Neural progenitor cell (in vitro differentiated cells): ENCODE data around the gene SLC2A9. TPM values are rescaled to one million over a fixed set of nuclear protein-coding genes. Genes with fewer than 3 reads are reported as not detected.

ENCODE experiments used
- DNase-seq: peaks from one replicate; pipeline ENCODE4 v3.0.0-alpha.2; 2016; ENCODE audit warnings: low spot score
- H2AFZ ChIP-seq: fragments of 200-600 bp; sonication (generic); replicated peaks from 2 replicates; pipeline ENCODE4 v1.6.1; 2016; ENCODE audit warnings: antibody characterized with exemption
- H3F3A ChIP-seq: fragments of 200-600 bp; sonication (generic); 2 replicates; pipeline ENCODE4 v1.6.1; 2016; ENCODE audit warnings: antibody characterized with exemption, low read depth
- H3K27ac ChIP-seq: fragments of 200-600 bp; sonication (generic); 2 replicates; pipeline ENCODE4 v1.5.1; 2016; ENCODE audit warnings: mild to moderate bottlenecking
- H3K27me3 ChIP-seq: fragments of 200-600 bp; sonication (generic); 2 replicates; pipeline ENCODE4 v1.6.1; 2016; ENCODE audit warnings: mild to moderate bottlenecking, moderate library complexity
- H3K36me3 ChIP-seq: fragments of 200-600 bp; sonication (generic); 2 replicates; pipeline ENCODE4 v1.5.1; 2016
- H3K4me1 ChIP-seq: fragments of 200-600 bp; sonication (generic); 2 replicates; pipeline ENCODE4 v1.6.1; 2016; ENCODE audit warnings: mixed run types
- H3K4me2 ChIP-seq: fragments of 200-600 bp; sonication (generic); 2 replicates; pipeline ENCODE4 v1.6.1; 2016
- H3K4me3 ChIP-seq: fragments of 200-600 bp; sonication (generic); 2 replicates; pipeline ENCODE4 v1.5.1; 2016
- H3K79me2 ChIP-seq: fragments of 200-600 bp; sonication (generic); 2 replicates; pipeline ENCODE4 v1.6.1; 2016; ENCODE audit warnings: low read depth
- H3K9ac ChIP-seq: fragments of 200-600 bp; sonication (generic); 2 replicates; pipeline ENCODE4 v1.6.1; 2016
- H3K9me3 ChIP-seq: fragments of 200-600 bp; sonication (generic); 2 replicates; pipeline ENCODE4 v1.5.1; 2016; ENCODE audit warnings: low read depth
- H4K20me1 ChIP-seq: fragments of 200-600 bp; sonication (generic); 2 replicates; pipeline ENCODE4 v1.6.1; 2016; ENCODE audit warnings: low read depth
- H3K27ac Mint-ChIP-seq: 3 replicates; pipeline ENCODE4 v1.8.0; 2021; ENCODE audit warnings: mixed read lengths
- H3K27me3 Mint-ChIP-seq: 2 replicates; pipeline ENCODE4 v1.8.0; 2022; ENCODE audit warnings: low read depth, mild to moderate bottlenecking, inconsistent platforms, moderate library complexity, mixed read lengths; ENCODE audit not compliant: insufficient read depth
- H3K36me3 Mint-ChIP-seq: 3 replicates; pipeline ENCODE4 v1.8.0; 2021; ENCODE audit warnings: mixed read lengths
- H3K4me1 Mint-ChIP-seq: 3 replicates; pipeline ENCODE4 v1.8.0; 2021; ENCODE audit warnings: mixed read lengths
- H3K4me3 Mint-ChIP-seq: 3 replicates; pipeline ENCODE4 v1.8.0; 2021; ENCODE audit warnings: mild to moderate bottlenecking, moderate library complexity, mixed read lengths
- H3K9me3 Mint-ChIP-seq: 3 replicates; pipeline ENCODE4 v1.8.0; 2020; ENCODE audit warnings: mixed read lengths
- CTCF ChIP-seq: fragments of 200-600 bp; sonication (generic); IDR thresholded peaks from 2 replicates; pipeline ENCODE4 v1.5.1; 2017; ENCODE audit warnings: antibody characterized with exemption, mild to moderate bottlenecking
- EZH2 ChIP-seq: fragments of 200-600 bp; sonication (generic); IDR thresholded peaks from 2 replicates; pipeline ENCODE4 v1.6.1; 2017; ENCODE audit warnings: antibody characterized with exemption, mild to moderate bottlenecking, moderate library complexity
- EZH2phosphoT487 ChIP-seq: fragments of 200-600 bp; sonication (generic); IDR thresholded peaks from 2 replicates; pipeline ENCODE4 v1.6.1; 2017; ENCODE audit warnings: antibody characterized with exemption
- total RNA-seq: library from RNA; depleted of rRNA; stranded (reverse); fragments of >200 nt; gene quantifications from 2 replicates; pipeline ENCODE4 v1.2.3, GENCODE V29; 2015; ENCODE audit warnings: low replicate concordance

The SLC2A9 gene
- total RNA-seq, 1 donor from 2014 or later: not detected

DNA sequence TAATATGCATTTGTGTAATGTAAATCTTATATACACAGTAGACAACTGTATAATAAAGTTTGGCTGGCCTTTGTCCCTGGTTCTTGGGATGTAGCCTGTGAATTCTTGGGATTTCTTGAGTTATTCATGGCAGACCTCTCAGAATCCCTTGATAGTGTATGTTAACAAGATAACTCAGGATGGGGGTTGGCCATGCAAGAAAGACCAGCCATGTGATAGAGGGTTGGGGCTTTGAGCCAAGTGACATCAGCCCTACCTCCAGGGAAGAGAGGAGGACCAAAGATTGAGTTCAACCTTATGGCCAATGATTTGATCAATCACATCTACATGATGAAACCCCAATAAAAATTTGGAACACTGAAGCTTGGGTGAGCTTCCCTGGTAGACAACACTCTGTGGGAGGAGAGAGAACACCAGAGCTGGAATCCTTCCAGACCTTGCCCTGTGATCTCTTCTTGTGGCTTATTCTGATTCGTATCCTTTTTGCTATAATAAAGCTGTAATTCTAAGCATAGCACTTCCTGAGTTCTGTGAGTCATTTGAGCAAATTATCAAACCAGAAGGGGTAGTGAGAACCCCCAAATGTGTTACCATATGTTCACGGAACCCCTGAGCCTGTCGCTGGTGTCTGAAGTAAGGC is 11.3 kb downstream of the SLC2A9 start:
- Histone ChIP-seq H3K9ac (no peak overlapping the region), H3K9me3 (no peaks in the 10 kb centered on the region), H2AFZ (no peak overlapping the region), H3K4me2 (no peak overlapping the region), H3K79me2 (no peaks in the 10 kb centered on the region), H4K20me1 (no peaks in the 10 kb centered on the region), H3K4me1 (no peaks in the 10 kb centered on the region), H3K36me3 (no peaks in the 10 kb centered on the region), H3F3A (no peaks in the 10 kb centered on the region), H3K27me3 (no peaks in the 10 kb centered on the region), H3K4me3 (no peak overlapping the region), H3K27ac (no peak overlapping the region)
- H3K4me1 Mint-ChIP-seq: peaks cover 3% of the 10 kb centered on the region
- no peak for DNase-seq
- H3K27ac Mint-ChIP-seq: no peak overlapping the region
- H3K9me3 Mint-ChIP-seq: no peaks in the 10 kb centered on the region
- no peaks in the 10 kb centered on the region for H3K36me3 Mint-ChIP-seq
- TF ChIP-seq EZH2 (no peak), EZH2phosphoT487 (no peak), CTCF (no peak)
- peaks cover 6% of the 10 kb centered on the region for H3K27me3 Mint-ChIP-seq
- H3K4me3 Mint-ChIP-seq: no peak overlapping the region

GRCh38 chr4:10008609-10009005 is 12.7 kb downstream of the SLC2A9 start:
- Histone ChIP-seq H2AFZ (no peak overlapping the region), H3K27me3 (no peaks in the 10 kb centered on the region), H3K4me3 (no peak overlapping the region), H3K27ac (no peak overlapping the region), H3K9me3 (no peaks in the 10 kb centered on the region), H3K9ac (no peak overlapping the region), H4K20me1 (no peaks in the 10 kb centered on the region), H3K79me2 (no peaks in the 10 kb centered on the region), H3F3A (no peaks in the 10 kb centered on the region), H3K4me2 (no peak overlapping the region), H3K36me3 (no peaks in the 10 kb centered on the region), H3K4me1 (no peaks in the 10 kb centered on the region)
- Mint-ChIP-seq H3K4me3 (no peak overlapping the region), H3K27ac (no peak overlapping the region), H3K36me3 (no peaks in the 10 kb centered on the region), H3K9me3 (no peaks in the 10 kb centered on the region), H3K27me3 (peaks cover 6% of the 10 kb centered on the region), H3K4me1 (no peaks in the 10 kb centered on the region)
- no peak for DNase-seq
- TF ChIP-seq EZH2 (no peak), EZH2phosphoT487 (no peak), CTCF (no peak)

DNA sequence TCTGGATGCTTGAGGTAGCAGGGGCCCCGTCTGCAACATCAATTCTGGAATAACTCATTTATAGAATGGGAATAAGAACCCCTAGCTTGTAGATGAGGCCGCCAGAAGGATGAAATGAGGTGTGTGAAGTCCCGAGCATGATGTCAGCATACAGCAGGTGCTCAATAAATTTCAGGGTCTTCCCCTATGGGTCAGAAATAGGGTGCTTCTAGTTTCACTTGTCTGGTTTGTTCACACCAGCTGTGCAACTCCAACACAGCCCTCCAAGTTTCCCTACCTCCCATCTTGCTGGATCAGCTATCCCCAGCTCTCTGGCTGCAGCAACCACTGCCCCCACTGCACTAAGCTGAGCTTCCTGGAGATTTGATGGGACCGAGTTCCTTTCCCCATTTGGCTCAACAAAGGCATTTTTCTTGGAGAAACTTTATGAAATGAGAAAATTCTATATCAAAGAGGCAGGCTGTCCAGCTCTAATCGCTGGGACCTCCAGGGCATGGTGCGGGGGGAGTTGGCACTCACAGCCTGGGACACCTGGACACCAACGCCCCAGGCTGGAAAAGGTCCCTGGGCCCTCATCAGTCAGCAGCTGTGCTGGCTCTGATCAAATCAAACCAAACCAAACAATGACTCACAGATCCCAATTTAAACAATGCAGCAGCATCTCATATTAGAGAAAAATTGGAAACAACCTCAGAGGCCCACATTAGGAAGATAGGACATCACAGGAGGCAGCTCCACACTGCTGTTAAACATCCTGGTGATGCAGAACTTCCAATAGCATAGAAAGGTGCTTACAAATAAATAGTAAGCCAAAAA is 13.3 kb downstream of the SLC2A9 start:
- Histone ChIP-seq H3K79me2 (no peaks in the 10 kb centered on the region), H3K4me2 (no peak overlapping the region), H3K9me3 (no peaks in the 10 kb centered on the region), H2AFZ (no peak overlapping the region), H3K27me3 (no peaks in the 10 kb centered on the region), H3F3A (no peaks in the 10 kb centered on the region), H3K4me3 (no peak overlapping the region), H3K9ac (no peak overlapping the region), H3K27ac (no peak overlapping the region), H4K20me1 (no peaks in the 10 kb centered on the region), H3K4me1 (no peaks in the 10 kb centered on the region), H3K36me3 (no peaks in the 10 kb centered on the region)
- Mint-ChIP-seq H3K4me3 (no peak overlapping the region), H3K9me3 (no peaks in the 10 kb centered on the region), H3K27me3 (peaks cover 4% of the 10 kb centered on the region), H3K36me3 (no peaks in the 10 kb centered on the region), H3K27ac (no peak overlapping the region), H3K4me1 (no peaks in the 10 kb centered on the region)
- no peak for DNase-seq
- TF ChIP-seq EZH2 (no peak), CTCF (no peak), EZH2phosphoT487 (no peak)
